GM23338 (cell line): ENCODE results near the gene FRMD4A. TPM values are rescaled to one million over a fixed set of nuclear protein-coding genes. Genes with fewer than 3 reads are reported as not detected.

ENCODE experiments used
- ATAC-seq: fragments of 200-7000 bp; cut with Tn5 transposase; 3 replicates; pipeline ENCODE4 v1.9.1; 2020
- DNase-seq: peaks from one replicate; pipeline ENCODE4 v3.0.0-alpha.2; 2015; ENCODE audit warnings: low spot score
- H2AFZ ChIP-seq: fragments of 200-600 bp; sonication (generic); 2 replicates; pipeline ENCODE4 v1.8.0; 2016; ENCODE audit warnings: antibody characterized with exemption, mild to moderate bottlenecking, moderate library complexity
- H3F3A ChIP-seq: fragments of 200-600 bp; sonication (generic); replicated peaks from 2 replicates; pipeline ENCODE4 v1.8.0; 2017; ENCODE audit warnings: antibody characterized with exemption, mixed run types, low read depth
- H3K27ac ChIP-seq: fragments of 200-600 bp; sonication (generic); 2 replicates; pipeline ENCODE4 v1.6.1; 2016; ENCODE audit warnings: low read depth
- H3K27me3 ChIP-seq: fragments of 200-600 bp; sonication (generic); 2 replicates; pipeline ENCODE4 v1.8.0; 2016; ENCODE audit warnings: mild to moderate bottlenecking, mixed run types, moderate library complexity; ENCODE audit not compliant: insufficient read depth
- H3K36me3 ChIP-seq: fragments of 200-600 bp; sonication (generic); 2 replicates; pipeline ENCODE4 v1.8.0; 2016; ENCODE audit warnings: mild to moderate bottlenecking; ENCODE audit not compliant: insufficient read depth
- H3K4me1 ChIP-seq: fragments of 200-600 bp; sonication (generic); 2 replicates; pipeline ENCODE4 v1.8.0; 2016; ENCODE audit warnings: mild to moderate bottlenecking, moderate library complexity; ENCODE audit not compliant: insufficient read depth
- H3K4me2 ChIP-seq: fragments of 200-600 bp; sonication (generic); 2 replicates; pipeline ENCODE4 v1.7.1; 2017; ENCODE audit warnings: mixed run types
- H3K4me3 ChIP-seq: fragments of 200-600 bp; sonication (generic); 2 replicates; pipeline ENCODE4 v1.6.1; 2016; ENCODE audit warnings: mixed run types
- H3K79me2 ChIP-seq: fragments of 200-600 bp; sonication (generic); replicated peaks from 2 replicates; pipeline ENCODE4 v1.8.0; 2017; ENCODE audit warnings: mild to moderate bottlenecking; ENCODE audit not compliant: insufficient read depth
- H3K9me2 ChIP-seq: fragments of 200-600 bp; sonication (generic); 2 replicates; pipeline ENCODE4 v1.8.0; 2017; ENCODE audit not compliant: insufficient read depth
- H4K20me1 ChIP-seq: fragments of 200-600 bp; sonication (generic); replicated peaks from 2 replicates; pipeline ENCODE4 v1.8.0; 2017; ENCODE audit warnings: mild to moderate bottlenecking; ENCODE audit not compliant: insufficient read depth
- H3K27ac Mint-ChIP-seq: 2 replicates; pipeline ENCODE4 v1.8.0; 2020; ENCODE audit warnings: inconsistent platforms, mild to moderate bottlenecking, moderate library complexity, mixed read lengths
- H3K27me3 Mint-ChIP-seq: 3 replicates; pipeline ENCODE4 v1.8.0; 2022; ENCODE audit warnings: low read depth, mild to moderate bottlenecking, moderate library complexity, mixed read lengths, inconsistent platforms; ENCODE audit not compliant: insufficient read depth, poor library complexity
- H3K36me3 Mint-ChIP-seq: 3 replicates; pipeline ENCODE4 v1.8.0; 2021; ENCODE audit warnings: low read depth, mild to moderate bottlenecking, inconsistent platforms, moderate library complexity, mixed read lengths
- H3K4me1 Mint-ChIP-seq: 3 replicates; pipeline ENCODE4 v1.8.0; 2020; ENCODE audit warnings: mild to moderate bottlenecking, inconsistent platforms, mixed read lengths
- H3K4me3 Mint-ChIP-seq: 3 replicates; pipeline ENCODE4 v1.8.0; 2021; ENCODE audit warnings: moderate library complexity, mild to moderate bottlenecking, inconsistent platforms, mixed read lengths
- H3K9me3 Mint-ChIP-seq: 3 replicates; pipeline ENCODE4 v1.8.0; 2020; ENCODE audit warnings: moderate library complexity, mild to moderate bottlenecking, inconsistent platforms, mixed read lengths
- CREB1 ChIP-seq: fragments of 250-450 bp; sonication (Bioruptor Pico); IDR thresholded peaks from 2 replicates; pipeline ENCODE4 v1.5.0; 2020; ENCODE audit warnings: low read depth, mild to moderate bottlenecking, moderate library complexity
- CTCF ChIP-seq, 2 experiments: fragments of 200-600 bp in 1 of 2; sonication (generic) in 1 of 2; conservative IDR thresholded peaks; 2 replicates each; pipeline versions ENCODE4 v1.5.1 to v1.6.1; 2016 to 2017; ENCODE audit warnings: antibody characterized with exemption in 2 of 2, low read depth in 2 of 2, mild to moderate bottlenecking in 2 of 2, moderate library complexity in 1 of 2
- ETS1 ChIP-seq: IDR thresholded peaks from 2 replicates; pipeline ENCODE4 v1.6.1; 2016; ENCODE audit warnings: antibody characterized with exemption
- EZH2 ChIP-seq: fragments of 200-600 bp; sonication (generic); IDR thresholded peaks from one replicate; pipeline ENCODE4 v1.8.0; 2017; ENCODE audit warnings: antibody characterized with exemption, mild to moderate bottlenecking, low read depth; ENCODE audit not compliant: unreplicated experiment
- EZH2phosphoT487 ChIP-seq: fragments of 200-600 bp; sonication (generic); IDR thresholded peaks from one replicate; pipeline ENCODE4 v1.8.1; 2018; ENCODE audit warnings: antibody characterized with exemption; ENCODE audit not compliant: unreplicated experiment
- JUNB ChIP-seq: IDR thresholded peaks from one replicate; pipeline ENCODE4 v1.6.1; 2016; ENCODE audit warnings: antibody characterized with exemption; ENCODE audit not compliant: unreplicated experiment
- NANOG ChIP-seq: IDR thresholded peaks from 2 replicates; pipeline ENCODE4 v1.6.1; 2016; ENCODE audit warnings: antibody characterized with exemption, borderline replicate concordance
- ZNF114 ChIP-seq: fragments of 250-450 bp; sonication (Bioruptor Pico); IDR thresholded peaks from 2 replicates; pipeline ENCODE4 v1.5.0; 2020; ENCODE audit warnings: mild to moderate bottlenecking, moderate library complexity
- ZNF331 ChIP-seq: fragments of 250-450 bp; sonication (Bioruptor Pico); IDR thresholded peaks from 2 replicates; pipeline ENCODE4 v1.5.0; 2020; ENCODE audit warnings: low read depth, mild to moderate bottlenecking, moderate library complexity
- polyA plus RNA-seq: library from polyadenylated mRNA; unstranded; fragments of >200 nt; fragmentation: Nextera tagmentation; extraction: Ambion mirVana; gene quantifications from 2 replicates; pipeline ENCODE4 v1.2.1, GENCODE V29; 2016
- total RNA-seq: library from RNA; depleted of rRNA; stranded (reverse); fragments of >200 nt; shearing (Covaris generic); gene quantifications from 2 replicates; pipeline ENCODE4 v1.2.3, GENCODE V29; 2014
- TF ChIP-seq, protein P1 (sequence below): IDR thresholded peaks from one replicate; pipeline ENCODE4 v1.6.1; 2018; ENCODE audit warnings: antibody characterized with exemption; ENCODE audit not compliant: unreplicated experiment

Gene FRMD4A
- total and polyA plus RNA-seq, 2 experiments from 2014 or later: 14.0 to 20.1 TPM

- no peak overlapping the region for H3K4me2 ChIP-seq
- H3K27me3 Mint-ChIP-seq: peaks cover 3% of the 10 kb centered on the region
- H4K20me1 ChIP-seq: 0 out of 2 replicates have a peak, but pooled peaks cover 3% of the 10 kb centered on the region
- H3K4me1 Mint-ChIP-seq: peaks cover 6% of the 10 kb centered on the region
- H3K36me3 Mint-ChIP-seq: no peaks in the 10 kb centered on the region; the same call in 2 of the 3 replicates
- no peak overlapping the region for H3K27ac ChIP-seq
- H3K9me2 ChIP-seq: no peaks in the 10 kb centered on the region
- no peaks in the 10 kb centered on the region for H3K36me3 ChIP-seq
- no peak overlapping the region for H3K27ac Mint-ChIP-seq
- H3K79me2 ChIP-seq: no peaks in the 10 kb centered on the region
- TF ChIP-seq JUNB (no peak), ZNF114 (no peak), EZH2phosphoT487 (no peak), ETS1 (no peak), CREB1 (CRISPR knock-in tag) (no peak), CTCF (conservative IDR thresholded peaks at IDR 0.05; ENCODE audit: low read depth in 2 of 2) (no peak), EZH2 (no peak), ZNF331 (CRISPR knock-in tag) (no peak), NANOG (no peak)
- TF ChIP-seq, protein P1, sequence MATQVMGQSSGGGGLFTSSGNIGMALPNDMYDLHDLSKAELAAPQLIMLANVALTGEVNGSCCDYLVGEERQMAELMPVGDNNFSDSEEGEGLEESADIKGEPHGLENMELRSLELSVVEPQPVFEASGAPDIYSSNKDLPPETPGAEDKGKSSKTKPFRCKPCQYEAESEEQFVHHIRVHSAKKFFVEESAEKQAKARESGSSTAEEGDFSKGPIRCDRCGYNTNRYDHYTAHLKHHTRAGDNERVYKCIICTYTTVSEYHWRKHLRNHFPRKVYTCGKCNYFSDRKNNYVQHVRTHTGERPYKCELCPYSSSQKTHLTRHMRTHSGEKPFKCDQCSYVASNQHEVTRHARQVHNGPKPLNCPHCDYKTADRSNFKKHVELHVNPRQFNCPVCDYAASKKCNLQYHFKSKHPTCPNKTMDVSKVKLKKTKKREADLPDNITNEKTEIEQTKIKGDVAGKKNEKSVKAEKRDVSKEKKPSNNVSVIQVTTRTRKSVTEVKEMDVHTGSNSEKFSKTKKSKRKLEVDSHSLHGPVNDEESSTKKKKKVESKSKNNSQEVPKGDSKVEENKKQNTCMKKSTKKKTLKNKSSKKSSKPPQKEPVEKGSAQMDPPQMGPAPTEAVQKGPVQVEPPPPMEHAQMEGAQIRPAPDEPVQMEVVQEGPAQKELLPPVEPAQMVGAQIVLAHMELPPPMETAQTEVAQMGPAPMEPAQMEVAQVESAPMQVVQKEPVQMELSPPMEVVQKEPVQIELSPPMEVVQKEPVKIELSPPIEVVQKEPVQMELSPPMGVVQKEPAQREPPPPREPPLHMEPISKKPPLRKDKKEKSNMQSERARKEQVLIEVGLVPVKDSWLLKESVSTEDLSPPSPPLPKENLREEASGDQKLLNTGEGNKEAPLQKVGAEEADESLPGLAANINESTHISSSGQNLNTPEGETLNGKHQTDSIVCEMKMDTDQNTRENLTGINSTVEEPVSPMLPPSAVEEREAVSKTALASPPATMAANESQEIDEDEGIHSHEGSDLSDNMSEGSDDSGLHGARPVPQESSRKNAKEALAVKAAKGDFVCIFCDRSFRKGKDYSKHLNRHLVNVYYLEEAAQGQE: no peak
- DNase-seq: no peak
- H3K4me1 ChIP-seq: peaks cover 1% of the 10 kb centered on the region; the same call in 1 of the 2 replicates
- H3K4me3 Mint-ChIP-seq: no peak overlapping the region
- H2AFZ ChIP-seq: no peak overlapping the region
- H3K27me3 ChIP-seq: no peaks in the 10 kb centered on the region
- no peaks in the 10 kb centered on the region for H3F3A ChIP-seq
- ATAC-seq: no peak
- H3K4me3 ChIP-seq: no peak overlapping the region
- no peaks in the 10 kb centered on the region for H3K9me3 Mint-ChIP-seq
Observed at GRCh38 chr10:13853854-13854253, 476.9 kb downstream of the FRMD4A start.
